GM12874 (cell line): ENCODE measurements around the gene RARA.

Source experiments
- CTCF ChIP-seq: IDR thresholded peaks from 2 replicates; pipeline ENCODE4 v1.5.1; 2011; ENCODE audit warnings: low read depth, mild to moderate bottlenecking, control low read depth, low read length, moderate library complexity; ENCODE audit not compliant: insufficient read depth

Gene RARA

GRCh38 chr17:40349477-40349894 lies 40.5 kb downstream of the RARA start:
- no peak for TF ChIP-seq CTCF

GRCh38 chr17:40349895-40350688 lies 41.1 kb downstream of the RARA start:
- no peak for TF ChIP-seq CTCF

- TF ChIP-seq CTCF = no peak
These were observed 41.8 kb downstream of the RARA start for GRCh38 chr17:40350689-40351358.

GRCh38 chr17:40351359-40352236 lies 42.6 kb downstream of the RARA start:
- no peak for TF ChIP-seq CTCF

GRCh38 chr17:40352237-40352778 lies 43.3 kb downstream of the RARA start:
- TF ChIP-seq CTCF = no peak

- no peak for TF ChIP-seq CTCF
These were observed 43.9 kb downstream of the RARA start for GRCh38 chr17:40352779-40353394.
